ENCODE results near the gene NAV2.
A peak's percentile ranks its signal among the peaks of the same experiment; 100 is the strongest.
"Not testable (repeated sequence)": the region's sequence is repeated elsewhere in the genome, so short reads cannot be mapped to it uniquely, and the experiment has no call there.

Gene NAV2

GRCh38 chr11:19960410-19960809, 247.8 kb downstream of the NAV2 start:
- DNase-seq; H2BK120ac ChIP-seq (ENCODE audit: insufficient read depth, low read length, poor library complexity); H3K9me3 ChIP-seq (ENCODE audit: insufficient read depth, low read depth, low read length); H3K4me2 ChIP-seq (ENCODE audit: low read length); H3K4ac ChIP-seq (ENCODE audit: low read depth, low read length); H3K18ac ChIP-seq (ENCODE audit: low read length); H4K8ac ChIP-seq (ENCODE audit: low read depth, low read length); H4K12ac ChIP-seq (ENCODE audit: low read depth, low read length); H3K23ac ChIP-seq (ENCODE audit: low read length); H3K27me3 ChIP-seq (ENCODE audit: insufficient read depth, low read length); H3K4me3 ChIP-seq (ENCODE audit: low read depth, low read length); H2BK12ac ChIP-seq (ENCODE audit: low read length); H3K4me1 ChIP-seq (ENCODE audit: control insufficient read depth in 1 of 2, insufficient read depth in 2 of 2, low read length in 2 of 2); H4K91ac ChIP-seq (ENCODE audit: low read depth, low read length); H2AK5ac ChIP-seq (ENCODE audit: low read length); H3K36me3 ChIP-seq (ENCODE audit: control insufficient read depth in 1 of 2, insufficient read depth in 2 of 2, low read length in 2 of 2); H3K14ac ChIP-seq (ENCODE audit: low read length); H2AFZ ChIP-seq (ENCODE audit: insufficient read depth, low read length, poor library complexity); H2BK5ac ChIP-seq (ENCODE audit: low read depth, low read length, poor library complexity); H3K79me1 ChIP-seq (ENCODE audit: low read length); H3K27ac ChIP-seq (ENCODE audit: low read depth, low read length); H3K9ac ChIP-seq (ENCODE audit: low read length); H3K79me2 ChIP-seq (ENCODE audit: control insufficient read depth, insufficient read depth, low read length, poor library complexity): not testable (repeated sequence)
- WGBS (ENCODE audit: extremely low coverage, insufficient coverage, insufficient read length): no CpG with 5 or more reads among the region's 3 CpGs

- Histone ChIP-seq H3K79me2 (ENCODE audit: control insufficient read depth, insufficient read depth, low read length, poor library complexity) (no peaks in the 10 kb centered on the region), H3K14ac (ENCODE audit: low read length) (no peak overlapping the region), H4K91ac (ENCODE audit: low read depth, low read length) (no peak overlapping the region), H3K36me3 (ENCODE audit: control insufficient read depth in 1 of 2, insufficient read depth in 2 of 2, low read length in 2 of 2) (no peaks in the 10 kb centered on the region), H3K9ac (ENCODE audit: low read length) (no peak overlapping the region), H2BK5ac (ENCODE audit: low read depth, low read length, poor library complexity) (no peak overlapping the region), H4K8ac (ENCODE audit: low read depth, low read length) (no peak overlapping the region), H4K12ac (ENCODE audit: low read depth, low read length) (no peak overlapping the region), H2AK5ac (ENCODE audit: low read length) (no peak overlapping the region), H3K4ac (ENCODE audit: low read depth, low read length) (no peak overlapping the region), H2AFZ (ENCODE audit: insufficient read depth, low read length, poor library complexity) (no peak overlapping the region), H3K23ac (ENCODE audit: low read length) (no peak overlapping the region), H2BK12ac (ENCODE audit: low read length) (no peak overlapping the region), H3K18ac (ENCODE audit: low read length) (no peak overlapping the region), H3K9me3 (ENCODE audit: insufficient read depth, low read depth, low read length) (no peaks in the 10 kb centered on the region), H2BK120ac (ENCODE audit: insufficient read depth, low read length, poor library complexity) (no peak overlapping the region), H3K4me3 (ENCODE audit: low read depth, low read length) (no peak overlapping the region), H3K4me2 (ENCODE audit: low read length) (no peak overlapping the region), H3K79me1 (ENCODE audit: low read length) (no peaks in the 10 kb centered on the region), H3K4me1 (ENCODE audit: control insufficient read depth in 1 of 2, insufficient read depth in 2 of 2, low read length in 2 of 2) (peaks cover 2 to 3% of the 10 kb centered on the region in 2 experiments), H3K27ac (ENCODE audit: low read depth, low read length) (no peak overlapping the region), H3K27me3 (ENCODE audit: insufficient read depth, low read length) (no peaks in the 10 kb centered on the region)
- no CpG with 5 or more reads among the region's 4 CpGs for WGBS (ENCODE audit: extremely low coverage, insufficient coverage, insufficient read length)
- no peak for DNase-seq
Observed at GRCh38 chr11:19961225-19961624, 248.6 kb downstream of the NAV2 start.

- no peaks in the 10 kb centered on the region for H3K9me3 ChIP-seq (ENCODE audit: insufficient read depth, low read depth, low read length)
- H3K23ac ChIP-seq (ENCODE audit: low read length): no peak overlapping the region
- no peak overlapping the region for H4K8ac ChIP-seq (ENCODE audit: low read depth, low read length)
- H3K27ac ChIP-seq (ENCODE audit: low read depth, low read length): no peak overlapping the region
- no peak overlapping the region for H2BK5ac ChIP-seq (ENCODE audit: low read depth, low read length, poor library complexity)
- no peak overlapping the region for H4K91ac ChIP-seq (ENCODE audit: low read depth, low read length)
- H3K4me3 ChIP-seq (ENCODE audit: low read depth, low read length): no peak overlapping the region
- no peaks in the 10 kb centered on the region for H3K79me2 ChIP-seq (ENCODE audit: control insufficient read depth, insufficient read depth, low read length, poor library complexity)
- peaks cover 2 to 3% of the 10 kb centered on the region in 2 experiments for H3K4me1 ChIP-seq (ENCODE audit: control insufficient read depth in 1 of 2, insufficient read depth in 2 of 2, low read length in 2 of 2)
- no peak overlapping the region for H3K9ac ChIP-seq (ENCODE audit: low read length)
- H2AFZ ChIP-seq (ENCODE audit: insufficient read depth, low read length, poor library complexity): no peak overlapping the region
- H3K4me2 ChIP-seq (ENCODE audit: low read length): no peak overlapping the region
- no peaks in the 10 kb centered on the region for H3K79me1 ChIP-seq (ENCODE audit: low read length)
- H3K14ac ChIP-seq (ENCODE audit: low read length): no peak overlapping the region
- H3K36me3 ChIP-seq (ENCODE audit: control insufficient read depth in 1 of 2, insufficient read depth in 2 of 2, low read length in 2 of 2): no peaks in the 10 kb centered on the region
- no peak overlapping the region for H2BK120ac ChIP-seq (ENCODE audit: insufficient read depth, low read length, poor library complexity)
- no peak overlapping the region for H4K12ac ChIP-seq (ENCODE audit: low read depth, low read length)
- no peaks in the 10 kb centered on the region for H3K27me3 ChIP-seq (ENCODE audit: insufficient read depth, low read length)
- no CpG with 5 or more reads among the region's 4 CpGs for WGBS (ENCODE audit: extremely low coverage, insufficient coverage, insufficient read length)
- H3K4ac ChIP-seq (ENCODE audit: low read depth, low read length): no peak overlapping the region
- DNase-seq: peak; percentile 26 to 70
- H2BK12ac ChIP-seq (ENCODE audit: low read length): peak overlapping the region; percentile 41
- H3K18ac ChIP-seq (ENCODE audit: low read length): no peak overlapping the region
- H2AK5ac ChIP-seq (ENCODE audit: low read length): no peak overlapping the region
Observed at GRCh38 chr11:19962053-19962800, 249.6 kb downstream of the NAV2 start.

GRCh38 chr11:19962801-19963175, 250.2 kb downstream of the NAV2 start:
- no peak overlapping the region for H4K12ac ChIP-seq (ENCODE audit: low read depth, low read length)
- H3K79me1 ChIP-seq (ENCODE audit: low read length): no peaks in the 10 kb centered on the region
- H3K23ac ChIP-seq (ENCODE audit: low read length): no peak overlapping the region
- no peak overlapping the region for H2BK120ac ChIP-seq (ENCODE audit: insufficient read depth, low read length, poor library complexity)
- H3K4me3 ChIP-seq (ENCODE audit: low read depth, low read length): no peak overlapping the region
- DNase-seq: peak; percentile 28 to 76
- no peaks in the 10 kb centered on the region for H3K27me3 ChIP-seq (ENCODE audit: insufficient read depth, low read length)
- H2BK12ac ChIP-seq (ENCODE audit: low read length): no peak overlapping the region
- H2AK5ac ChIP-seq (ENCODE audit: low read length): no peak overlapping the region
- no peak overlapping the region for H3K9ac ChIP-seq (ENCODE audit: low read length)
- H3K4ac ChIP-seq (ENCODE audit: low read depth, low read length): no peak overlapping the region
- H3K4me1 ChIP-seq (ENCODE audit: control insufficient read depth in 1 of 2, insufficient read depth in 2 of 2, low read length in 2 of 2): peaks cover 3 to 5% of the 10 kb centered on the region in 2 experiments
- no peak overlapping the region for H2AFZ ChIP-seq (ENCODE audit: insufficient read depth, low read length, poor library complexity)
- H3K4me2 ChIP-seq (ENCODE audit: low read length): no peak overlapping the region
- H3K9me3 ChIP-seq (ENCODE audit: insufficient read depth, low read depth, low read length): no peaks in the 10 kb centered on the region
- no peak overlapping the region for H3K27ac ChIP-seq (ENCODE audit: low read depth, low read length)
- no peak overlapping the region for H3K18ac ChIP-seq (ENCODE audit: low read length)
- no CpG with 5 or more reads among the region's 4 CpGs for WGBS (ENCODE audit: extremely low coverage, insufficient coverage, insufficient read length)
- no peak overlapping the region for H4K8ac ChIP-seq (ENCODE audit: low read depth, low read length)
- H4K91ac ChIP-seq (ENCODE audit: low read depth, low read length): no peak overlapping the region
- H3K14ac ChIP-seq (ENCODE audit: low read length): no peak overlapping the region
- no peaks in the 10 kb centered on the region for H3K79me2 ChIP-seq (ENCODE audit: control insufficient read depth, insufficient read depth, low read length, poor library complexity)
- no peaks in the 10 kb centered on the region for H3K36me3 ChIP-seq (ENCODE audit: control insufficient read depth in 1 of 2, insufficient read depth in 2 of 2, low read length in 2 of 2)
- no peak overlapping the region for H2BK5ac ChIP-seq (ENCODE audit: low read depth, low read length, poor library complexity)

All from trophoblast cell (in vitro differentiated cells and primary cell).